Chondrocyte (in vitro differentiated cells): Measurements from ENCODE around the gene PEAK1. TPM values are rescaled to one million over a fixed set of nuclear protein-coding genes. Genes with fewer than 3 reads are reported as not detected.

ENCODE experiments used
- DNase-seq: peaks from one replicate; pipeline ENCODE4 v3.0.0; 2021; ENCODE audit warnings: mixed read lengths, low spot score
- H3K27ac Mint-ChIP-seq: one replicate; pipeline ENCODE4 v1.8.0; 2021; ENCODE audit warnings: mild to moderate bottlenecking, moderate library complexity, mixed read lengths; ENCODE audit not compliant: unreplicated experiment
- H3K27me3 Mint-ChIP-seq: 2 replicates; pipeline ENCODE4 v1.8.0; 2021; ENCODE audit warnings: low read depth, mixed read lengths
- H3K36me3 Mint-ChIP-seq: 2 replicates; pipeline ENCODE4 v1.8.0; 2021; ENCODE audit warnings: low read depth, mixed read lengths
- H3K4me1 Mint-ChIP-seq: 2 replicates; pipeline ENCODE4 v1.8.0; 2021; ENCODE audit warnings: low read depth, mild to moderate bottlenecking, mixed read lengths
- H3K4me3 Mint-ChIP-seq: one replicate; pipeline ENCODE4 v1.8.0; 2021; ENCODE audit warnings: mild to moderate bottlenecking, moderate library complexity, mixed read lengths; ENCODE audit not compliant: unreplicated experiment
- H3K9me3 Mint-ChIP-seq: 2 replicates; pipeline ENCODE4 v1.8.0; 2021; ENCODE audit warnings: low read depth, mixed read lengths
- CTCF ChIP-seq: fragments of 200-600 bp; sonication (generic); IDR thresholded peaks from 2 replicates; pipeline ENCODE4 v1.5.0; 2021; ENCODE audit warnings: antibody characterized with exemption, mild to moderate bottlenecking, moderate library complexity
- total RNA-seq: library from RNA; stranded (reverse); gene quantifications from 3 replicates; pipeline ENCODE4 v1.2.1, GENCODE V29; 2021

PEAK1 gene
- total RNA-seq, 1 donor from 2014 or later: 143 TPM

- Mint-ChIP-seq H3K27me3 (no peaks in the 10 kb centered on the region), H3K4me1 (peaks cover 54% of the 10 kb centered on the region), H3K4me3 (no peak overlapping the region), H3K36me3 (peaks cover 8% of the 10 kb centered on the region), H3K27ac (peak overlapping the region; percentile 93), H3K9me3 (peaks cover 3% of the 10 kb centered on the region)
- DNase-seq: no peak
- TF ChIP-seq CTCF: no peak
Observed at GRCh38 chr15:77454951-77455350, 35.0 kb upstream of the PEAK1 start.

GRCh38 chr15:77454265-77454664 is 34.4 kb upstream of the PEAK1 start:
- H3K36me3 Mint-ChIP-seq: peaks cover 4% of the 10 kb centered on the region

GRCh38 chr15:77446840-77447390 is 27.0 kb upstream of the PEAK1 start:
- no peak for TF ChIP-seq CTCF
- Mint-ChIP-seq H3K27ac (no peak overlapping the region), H3K27me3 (no peaks in the 10 kb centered on the region), H3K4me1 (peaks cover 27% of the 10 kb centered on the region), H3K9me3 (peaks cover 3% of the 10 kb centered on the region), H3K36me3 (peaks cover 5% of the 10 kb centered on the region), H3K4me3 (no peak overlapping the region)
- DNase-seq: no peak

More at GRCh38 chr15:77454265-77454664, 34.4 kb upstream of the PEAK1 start:
- no peak overlapping the region for H3K4me3 Mint-ChIP-seq
- DNase-seq: no peak
- H3K9me3 Mint-ChIP-seq: peaks cover 3% of the 10 kb centered on the region
- TF ChIP-seq CTCF: no peak
- H3K4me1 Mint-ChIP-seq: peaks cover 54% of the 10 kb centered on the region
- H3K27me3 Mint-ChIP-seq: no peaks in the 10 kb centered on the region
- peak overlapping the region; percentile 79 for H3K27ac Mint-ChIP-seq

GRCh38 chr15:77440378-77440999 is 20.6 kb upstream of the PEAK1 start:
- no peak overlapping the region for H3K4me3 Mint-ChIP-seq
- no peaks in the 10 kb centered on the region for H3K9me3 Mint-ChIP-seq
- no peaks in the 10 kb centered on the region for H3K27me3 Mint-ChIP-seq
- peaks cover 1% of the 10 kb centered on the region for H3K36me3 Mint-ChIP-seq
- H3K27ac Mint-ChIP-seq: no peak overlapping the region
- DNase-seq: no peak
- peaks cover 30% of the 10 kb centered on the region for H3K4me1 Mint-ChIP-seq
- no peak for TF ChIP-seq CTCF

GRCh38 chr15:77437264-77437663 is 17.4 kb upstream of the PEAK1 start:
- no peak overlapping the region for H3K27ac Mint-ChIP-seq
- DNase-seq: no peak
- no peaks in the 10 kb centered on the region for H3K27me3 Mint-ChIP-seq
- peaks cover 1% of the 10 kb centered on the region for H3K36me3 Mint-ChIP-seq
- no peak for TF ChIP-seq CTCF
- H3K9me3 Mint-ChIP-seq: no peaks in the 10 kb centered on the region
- H3K4me3 Mint-ChIP-seq: no peak overlapping the region
- H3K4me1 Mint-ChIP-seq: peaks cover 17% of the 10 kb centered on the region
